Activated CD8-positive, alpha-beta memory T cell treated with anti-CD3 and anti-CD28 coated beads for 1 hour (primary cell): Measurements from ENCODE around the gene LMX1B.
A peak's percentile ranks its signal among the peaks of the same experiment; 100 is the strongest.
"Not testable (repeated sequence)": the region's sequence is repeated elsewhere in the genome, so short reads cannot be mapped to it uniquely, and the experiment has no call there.

Source experiments
- DNase-seq, 2 donors: peaks; one replicate each; pipeline ENCODE4 v3.0.0-alpha.2; 2020; ENCODE audit warnings: low read depth in 1 of 2; ENCODE audit errors: extremely low read depth in 1 of 2

The LMX1B gene

GRCh38 chr9:126705767-126706697 is 92.3 kb downstream of the LMX1B start:
- peak; percentile 52 to 61 for DNase-seq

- no peak for DNase-seq
Measured at GRCh38 chr9:126706698-126707053, 92.9 kb downstream of the LMX1B start.

- DNase-seq: no peak
Measured at GRCh38 chr9:126707083-126707482, 93.4 kb downstream of the LMX1B start.

GRCh38 chr9:126707712-126708111 is 94.0 kb downstream of the LMX1B start:
- not testable (repeated sequence) for DNase-seq

GRCh38 chr9:126708178-126708577 is 94.5 kb downstream of the LMX1B start:
- DNase-seq: no peak

- no peak for DNase-seq
Measured at GRCh38 chr9:126709241-126709640, 95.5 kb downstream of the LMX1B start.

GRCh38 chr9:126715382-126715781 is 101.7 kb downstream of the LMX1B start:
- DNase-seq: no peak

- not testable (repeated sequence) for DNase-seq
Measured at GRCh38 chr9:126717441-126717840, 103.7 kb downstream of the LMX1B start.

GRCh38 chr9:126719618-126720031 is 105.9 kb downstream of the LMX1B start:
- peak; percentile 77 to 81 for DNase-seq

- DNase-seq: no peak
Measured at GRCh38 chr9:126720036-126720435, 106.3 kb downstream of the LMX1B start.

GRCh38 chr9:126720661-126721563 is 107.2 kb downstream of the LMX1B start:
- no peak for DNase-seq

GRCh38 chr9:126721564-126721981 is 107.8 kb downstream of the LMX1B start:
- DNase-seq: peak in 1 of 2 donors; percentile 26

- DNase-seq: peak; percentile 59 to 88
Measured at GRCh38 chr9:126722252-126722921, 108.7 kb downstream of the LMX1B start.

- peak in 1 of 2 donors; percentile 63 for DNase-seq
Measured at GRCh38 chr9:126722922-126723806, 109.4 kb downstream of the LMX1B start.

- no peak for DNase-seq
Measured at GRCh38 chr9:126723807-126724172, 110.1 kb downstream of the LMX1B start.

GRCh38 chr9:126724226-126724625 is 110.5 kb downstream of the LMX1B start:
- DNase-seq: no peak

- DNase-seq: not testable (repeated sequence)
Measured at GRCh38 chr9:126725485-126725884, 111.8 kb downstream of the LMX1B start.

GRCh38 chr9:126728210-126728609 is 114.5 kb downstream of the LMX1B start:
- not testable (repeated sequence) for DNase-seq

- DNase-seq: not testable (repeated sequence)
Measured at GRCh38 chr9:126730592-126730991, 116.9 kb downstream of the LMX1B start.

- no peak for DNase-seq
Measured at GRCh38 chr9:126733005-126733404, 119.3 kb downstream of the LMX1B start.
